ENCODE results near the gene GBX2.

GBX2 gene

DNA sequence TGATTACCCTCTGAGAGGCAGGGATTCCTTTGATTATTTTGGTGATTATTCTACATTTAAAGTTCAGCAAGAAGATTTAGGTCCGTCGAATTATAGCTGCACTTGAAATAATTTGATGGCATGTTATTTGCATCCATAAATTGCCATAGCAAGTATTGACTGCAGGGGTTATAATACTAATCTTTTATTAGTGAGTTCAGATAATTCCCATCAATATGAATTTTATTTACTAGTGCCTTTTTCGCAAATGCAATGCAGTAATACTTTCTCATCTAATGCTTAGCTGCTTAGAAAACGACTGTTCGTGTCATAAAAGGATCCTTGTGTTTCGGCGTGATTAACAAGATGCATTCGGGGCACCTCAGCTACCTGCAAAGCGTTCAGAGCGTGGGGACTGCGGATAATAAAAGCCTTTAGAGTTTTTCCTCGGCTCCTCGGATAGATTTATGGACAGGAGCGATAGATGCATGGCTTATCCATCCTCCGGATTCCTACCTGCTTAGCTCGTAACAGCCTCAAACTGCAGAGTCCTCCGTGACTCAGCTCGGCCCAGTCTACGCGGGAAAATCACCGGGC is 2.5 kb upstream of the GBX2 start:
- TF ChIP-seq ARNTL (CRISPR knock-in tag; IDR thresholded peaks at IDR 0.05; ENCODE audit: borderline replicate concordance, low read depth) (no peak), ZNF70 (CRISPR knock-in tag; IDR thresholded peaks at IDR 0.05) (no peak), TOX (CRISPR knock-in tag; IDR thresholded peaks at IDR 0.05; ENCODE audit: borderline replicate concordance) (no peak), GLIS3 (CRISPR knock-in tag; IDR thresholded peaks at IDR 0.05) (no peak), PPARA (CRISPR knock-in tag; IDR thresholded peaks at IDR 0.05; ENCODE audit: borderline replicate concordance) (no peak), ZFP30 (CRISPR knock-in tag; IDR thresholded peaks at IDR 0.05) (no peak), ISL1 (CRISPR knock-in tag; IDR thresholded peaks at IDR 0.05) (no peak), RARB (CRISPR knock-in tag; IDR thresholded peaks at IDR 0.05) (no peak), OSR1 (CRISPR knock-in tag; IDR thresholded peaks at IDR 0.05) (no peak), ZNF565 (CRISPR knock-in tag; conservative IDR thresholded peaks at IDR 0.05; ENCODE audit: low read depth) (no peak), TCF4 (CRISPR knock-in tag; IDR thresholded peaks at IDR 0.05; ENCODE audit: borderline replicate concordance) (no peak), ESRRG (CRISPR knock-in tag; IDR thresholded peaks at IDR 0.05) (no peak)
- TF ChIP-seq, protein P1, sequence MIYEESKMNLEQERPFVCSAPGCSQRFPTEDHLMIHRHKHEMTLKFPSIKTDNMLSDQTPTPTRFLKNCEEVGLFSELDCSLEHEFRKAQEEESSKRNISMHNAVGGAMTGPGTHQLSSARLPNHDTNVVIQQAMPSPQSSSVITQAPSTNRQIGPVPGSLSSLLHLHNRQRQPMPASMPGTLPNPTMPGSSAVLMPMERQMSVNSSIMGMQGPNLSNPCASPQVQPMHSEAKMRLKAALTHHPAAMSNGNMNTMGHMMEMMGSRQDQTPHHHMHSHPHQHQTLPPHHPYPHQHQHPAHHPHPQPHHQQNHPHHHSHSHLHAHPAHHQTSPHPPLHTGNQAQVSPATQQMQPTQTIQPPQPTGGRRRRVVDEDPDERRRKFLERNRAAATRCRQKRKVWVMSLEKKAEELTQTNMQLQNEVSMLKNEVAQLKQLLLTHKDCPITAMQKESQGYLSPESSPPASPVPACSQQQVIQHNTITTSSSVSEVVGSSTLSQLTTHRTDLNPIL (CRISPR knock-in tag; IDR thresholded peaks at IDR 0.05; ENCODE audit: low read depth): no peak
- TF ChIP-seq, protein P2, sequence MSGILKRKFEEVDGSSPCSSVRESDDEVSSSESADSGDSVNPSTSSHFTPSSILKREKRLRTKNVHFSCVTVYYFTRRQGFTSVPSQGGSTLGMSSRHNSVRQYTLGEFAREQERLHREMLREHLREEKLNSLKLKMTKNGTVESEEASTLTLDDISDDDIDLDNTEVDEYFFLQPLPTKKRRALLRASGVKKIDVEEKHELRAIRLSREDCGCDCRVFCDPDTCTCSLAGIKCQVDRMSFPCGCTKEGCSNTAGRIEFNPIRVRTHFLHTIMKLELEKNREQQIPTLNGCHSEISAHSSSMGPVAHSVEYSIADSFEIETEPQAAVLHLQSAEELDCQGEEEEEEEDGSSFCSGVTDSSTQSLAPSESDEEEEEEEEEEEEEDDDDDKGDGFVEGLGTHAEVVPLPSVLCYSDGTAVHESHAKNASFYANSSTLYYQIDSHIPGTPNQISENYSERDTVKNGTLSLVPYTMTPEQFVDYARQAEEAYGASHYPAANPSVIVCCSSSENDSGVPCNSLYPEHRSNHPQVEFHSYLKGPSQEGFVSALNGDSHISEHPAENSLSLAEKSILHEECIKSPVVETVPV (CRISPR knock-in tag; IDR thresholded peaks at IDR 0.05): no peak
- no peak for ATAC-seq

DNA sequence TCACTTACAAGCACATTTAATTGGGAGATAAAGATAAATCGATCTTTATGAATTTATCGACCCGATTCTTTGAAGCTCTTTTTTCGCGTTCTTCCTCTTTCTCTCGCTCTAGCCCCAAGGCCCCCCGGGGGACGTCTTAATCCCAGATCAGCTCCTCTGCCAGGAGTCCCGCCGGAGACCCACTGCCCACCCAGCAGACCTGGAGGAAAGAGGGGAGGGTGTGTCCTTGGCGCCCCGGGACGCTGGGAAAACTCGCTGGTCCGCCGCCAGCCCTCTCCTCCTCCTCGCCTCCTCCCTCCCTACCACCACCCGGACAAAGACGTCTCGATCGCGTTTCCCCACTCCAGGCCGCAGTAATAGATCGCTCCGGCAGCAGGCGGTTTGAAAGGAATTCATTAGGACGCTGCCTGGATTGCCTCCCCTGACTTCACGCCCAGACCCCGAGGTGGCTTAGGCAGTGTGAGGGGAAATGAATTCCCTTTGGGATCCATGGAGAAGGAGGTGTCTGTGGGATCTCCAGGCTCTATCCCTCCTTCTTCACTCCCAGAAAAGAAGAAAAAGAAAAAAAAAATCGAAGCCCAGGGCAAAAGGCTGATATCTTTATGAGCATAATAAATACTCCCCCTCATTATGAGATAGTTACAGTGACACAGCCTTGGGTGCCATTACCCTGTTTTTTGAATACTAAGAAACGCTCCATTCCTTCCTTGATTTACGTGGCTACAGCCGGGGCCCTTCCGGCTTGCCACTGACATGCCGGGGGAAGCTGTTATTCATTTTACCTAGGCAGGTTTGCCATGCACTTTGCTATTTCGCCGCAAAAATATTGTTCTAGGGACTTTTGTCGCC is 1.8 kb upstream of the GBX2 start:
- no peak for ATAC-seq
- TF ChIP-seq RARB (CRISPR knock-in tag; IDR thresholded peaks at IDR 0.05) (no peak), GLIS3 (CRISPR knock-in tag; IDR thresholded peaks at IDR 0.05) (no peak), TCF4 (CRISPR knock-in tag; IDR thresholded peaks at IDR 0.05; ENCODE audit: borderline replicate concordance) (no peak), ZFP3 (CRISPR knock-in tag; IDR thresholded peaks at IDR 0.05) (no peak), ZC3H10 (CRISPR knock-in tag; IDR thresholded peaks at IDR 0.05) (no peak), ZFP30 (CRISPR knock-in tag; IDR thresholded peaks at IDR 0.05) (no peak), TOX (CRISPR knock-in tag; IDR thresholded peaks at IDR 0.05; ENCODE audit: borderline replicate concordance) (no peak), ESRRG (CRISPR knock-in tag; IDR thresholded peaks at IDR 0.05) (no peak), BACH2 (CRISPR knock-in tag; IDR thresholded peaks at IDR 0.05; ENCODE audit: borderline replicate concordance) (no peak), ZNF8 (CRISPR knock-in tag; IDR thresholded peaks at IDR 0.05) (no peak), CSDC2 (CRISPR knock-in tag; IDR thresholded peaks at IDR 0.05) (no peak), ARNTL (CRISPR knock-in tag; IDR thresholded peaks at IDR 0.05; ENCODE audit: borderline replicate concordance, low read depth) (no peak), PPARA (CRISPR knock-in tag; IDR thresholded peaks at IDR 0.05; ENCODE audit: borderline replicate concordance) (no peak)
- TF ChIP-seq, protein P2 (CRISPR knock-in tag; IDR thresholded peaks at IDR 0.05): no peak
- TF ChIP-seq, protein P3, sequence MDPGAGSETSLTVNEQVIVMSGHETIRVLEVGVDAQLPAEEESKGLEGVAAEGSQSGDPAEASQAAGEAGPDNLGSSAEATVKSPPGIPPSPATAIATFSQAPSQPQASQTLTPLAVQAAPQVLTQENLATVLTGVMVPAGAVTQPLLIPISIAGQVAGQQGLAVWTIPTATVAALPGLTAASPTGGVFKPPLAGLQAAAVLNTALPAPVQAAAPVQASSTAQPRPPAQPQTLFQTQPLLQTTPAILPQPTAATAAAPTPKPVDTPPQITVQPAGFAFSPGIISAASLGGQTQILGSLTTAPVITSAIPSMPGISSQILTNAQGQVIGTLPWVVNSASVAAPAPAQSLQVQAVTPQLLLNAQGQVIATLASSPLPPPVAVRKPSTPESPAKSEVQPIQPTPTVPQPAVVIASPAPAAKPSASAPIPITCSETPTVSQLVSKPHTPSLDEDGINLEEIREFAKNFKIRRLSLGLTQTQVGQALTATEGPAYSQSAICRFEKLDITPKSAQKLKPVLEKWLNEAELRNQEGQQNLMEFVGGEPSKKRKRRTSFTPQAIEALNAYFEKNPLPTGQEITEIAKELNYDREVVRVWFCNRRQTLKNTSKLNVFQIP (CRISPR knock-in tag; IDR thresholded peaks at IDR 0.05; ENCODE audit: borderline replicate concordance, low read depth): no peak
- TF ChIP-seq, protein P1 (CRISPR knock-in tag; IDR thresholded peaks at IDR 0.05; ENCODE audit: low read depth): no peak

DNA sequence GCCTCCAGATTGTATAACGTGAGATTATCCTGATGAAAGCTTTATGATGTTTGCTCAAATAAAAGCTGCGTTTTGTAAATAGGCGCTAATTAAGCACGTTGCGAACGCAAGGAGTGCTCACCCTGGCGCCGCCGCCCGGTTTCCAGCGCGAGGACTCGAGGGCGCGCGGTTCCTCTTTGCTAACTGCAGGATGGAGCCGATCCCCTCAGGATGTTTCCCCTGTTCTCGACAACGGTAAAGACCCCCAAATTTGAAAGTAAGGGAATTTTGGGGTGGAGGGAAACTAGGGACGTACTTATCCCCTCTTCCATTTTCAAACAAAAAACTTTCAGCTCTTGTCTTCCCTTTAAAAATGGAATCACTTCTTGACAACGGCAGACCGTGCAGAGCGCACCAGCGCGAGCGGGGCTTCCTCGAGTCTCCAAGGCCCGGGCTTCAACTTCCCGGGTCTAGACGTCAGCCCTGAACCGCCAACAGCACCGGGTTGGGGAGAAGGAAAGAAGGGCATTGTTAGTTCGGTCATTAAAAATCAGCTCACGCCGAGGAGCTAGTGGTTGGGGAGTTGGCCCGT is 1.1 kb upstream of the GBX2 start:
- ATAC-seq: no peak
- TF ChIP-seq TCF4 (CRISPR knock-in tag; IDR thresholded peaks at IDR 0.05; ENCODE audit: borderline replicate concordance) (no peak), RARB (CRISPR knock-in tag; IDR thresholded peaks at IDR 0.05) (no peak)
